HG02870 (cell line): ENCODE measurements around the gene RPS6KA2.

Experiments
- ATAC-seq: cut with Tn5 transposase; IDR thresholded peaks from one replicate; pipeline ENCODE4 v1.9.1; 2021; ENCODE audit warnings: mild to moderate bottlenecking, moderate library complexity; ENCODE audit not compliant: unreplicated experiment

RPS6KA2 gene

DNA sequence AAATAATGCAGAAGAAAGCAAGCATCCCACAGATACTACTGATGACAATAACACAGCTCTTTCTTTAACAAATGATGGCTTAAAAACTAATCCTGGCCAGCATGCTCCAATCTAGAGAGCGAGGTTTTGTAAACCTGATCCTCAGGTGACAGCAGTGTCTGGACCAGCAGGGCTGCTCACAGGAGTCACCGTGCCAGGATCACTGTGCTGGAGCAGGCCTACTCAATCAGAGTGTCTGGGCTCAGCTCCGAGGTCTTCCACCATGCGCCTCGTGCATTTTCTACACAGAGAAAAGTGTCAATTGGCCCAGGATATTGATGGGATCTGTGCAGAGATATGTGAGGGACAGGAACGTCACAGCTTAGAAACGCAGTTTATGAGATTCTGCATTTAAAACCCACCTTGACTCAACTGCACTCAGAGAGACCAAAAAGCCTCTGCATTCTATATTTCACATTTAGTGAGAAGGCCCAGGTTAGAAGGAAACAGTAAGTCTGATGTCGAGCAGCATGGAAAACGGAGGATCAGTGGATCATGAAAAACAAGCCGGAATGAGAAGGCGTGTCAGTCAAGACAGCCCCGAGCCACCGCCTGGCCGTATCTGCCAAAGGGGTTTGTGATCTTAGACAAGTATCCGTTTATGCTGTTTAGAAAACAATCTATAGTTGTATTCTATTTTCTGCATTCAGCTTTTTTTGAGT lies 48.4 kb downstream of the RPS6KA2 start:
- ATAC-seq, result no peak

GRCh38 chr6:166575205-166575604 lies 51.8 kb downstream of the RPS6KA2 start:
- ATAC-seq, result no peak

- ATAC-seq, result no peak
These were observed 53.4 kb downstream of the RPS6KA2 start for GRCh38 chr6:166573511-166574216.

DNA sequence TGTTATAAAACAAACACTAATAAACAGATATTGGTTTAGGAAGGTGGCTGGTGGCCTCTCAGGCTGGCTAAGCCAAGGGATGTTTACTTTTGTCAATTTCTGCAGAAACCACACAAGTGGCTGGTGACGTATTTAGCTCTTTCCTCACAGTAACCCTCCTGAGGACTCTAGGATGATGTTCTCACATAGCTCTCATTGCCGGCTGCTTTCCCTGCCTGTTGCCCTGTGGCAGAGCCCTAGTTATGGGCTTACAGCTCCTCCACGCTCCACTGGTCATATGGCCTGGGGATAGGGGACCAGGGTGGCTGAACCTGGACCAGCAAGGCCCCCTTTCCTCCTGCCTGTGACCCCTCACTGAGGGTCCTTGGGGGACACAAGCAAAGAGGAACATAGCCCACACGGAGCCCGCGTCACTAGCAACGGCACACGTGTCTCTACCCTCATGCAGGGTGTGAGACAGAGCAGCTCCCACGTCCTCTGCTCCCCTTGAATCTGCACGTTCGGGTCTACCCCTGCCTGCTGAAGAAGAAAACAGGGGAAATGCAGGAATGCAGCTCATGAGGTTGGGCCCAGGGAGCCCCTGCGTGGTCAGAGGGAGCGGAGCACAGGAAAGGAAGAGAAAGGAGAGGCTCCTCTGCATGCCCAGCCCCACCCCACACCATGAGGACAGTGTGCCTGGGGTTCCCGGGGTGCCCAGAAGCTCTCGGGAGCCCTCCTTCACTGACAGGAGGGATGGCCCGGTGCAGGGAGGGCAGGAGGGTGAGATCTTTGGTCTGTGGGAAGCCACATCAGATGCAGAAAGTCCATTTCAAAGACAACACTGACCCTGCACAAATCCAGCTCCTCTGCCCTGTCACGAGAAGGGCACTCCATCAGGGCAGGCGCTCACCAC lies 54.4 kb downstream of the RPS6KA2 start:
- ATAC-seq, result no peak

GRCh38 chr6:166570929-166571713 lies 55.9 kb downstream of the RPS6KA2 start:
- no peak for ATAC-seq

- no peak for ATAC-seq
These were observed 57.8 kb downstream of the RPS6KA2 start for GRCh38 chr6:166569206-166569605.

DNA sequence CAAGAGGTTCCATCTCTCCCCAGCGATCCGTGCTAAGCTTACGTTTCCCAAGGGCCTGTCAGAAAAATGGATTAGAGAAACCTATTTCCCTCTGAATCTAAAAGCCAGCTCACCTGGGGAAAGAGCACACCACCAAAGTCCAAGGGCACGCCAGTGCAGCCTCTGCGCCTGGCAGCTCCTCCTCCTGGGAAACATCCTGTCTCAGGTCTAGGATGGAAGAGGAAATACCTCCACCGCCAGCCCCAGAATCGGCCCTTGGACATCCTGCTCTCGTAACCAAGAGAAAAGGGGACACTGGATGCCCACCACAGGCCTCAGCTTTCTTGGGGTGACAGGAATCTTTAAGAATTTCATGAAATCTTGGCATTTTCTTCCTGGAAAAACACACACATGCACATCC lies 59.2 kb downstream of the RPS6KA2 start:
- ATAC-seq, result no peak

DNA sequence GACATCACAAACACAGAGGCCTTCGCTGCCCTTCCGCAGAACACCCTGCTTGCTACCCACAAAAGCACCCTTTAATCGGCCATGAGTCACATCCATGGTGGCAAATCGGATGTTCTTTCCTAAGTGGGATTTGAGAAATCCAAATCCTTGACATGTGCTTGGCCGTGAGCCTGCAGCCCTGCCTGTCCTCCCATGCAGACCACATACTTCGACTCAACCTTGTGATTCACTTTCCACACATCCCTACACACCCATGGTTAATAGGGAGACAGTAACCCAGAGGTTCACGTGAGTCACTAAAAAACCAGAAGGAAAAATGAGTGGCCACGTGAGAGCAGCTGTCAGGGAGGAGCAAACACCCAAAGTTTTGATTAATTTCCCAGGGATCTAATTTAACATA lies 59.9 kb downstream of the RPS6KA2 start:
- ATAC-seq, result no peak

GRCh38 chr6:166566026-166567011 lies 60.7 kb downstream of the RPS6KA2 start:
- no peak for ATAC-seq

GRCh38 chr6:166565084-166565967 lies 61.7 kb downstream of the RPS6KA2 start:
- no peak for ATAC-seq

DNA sequence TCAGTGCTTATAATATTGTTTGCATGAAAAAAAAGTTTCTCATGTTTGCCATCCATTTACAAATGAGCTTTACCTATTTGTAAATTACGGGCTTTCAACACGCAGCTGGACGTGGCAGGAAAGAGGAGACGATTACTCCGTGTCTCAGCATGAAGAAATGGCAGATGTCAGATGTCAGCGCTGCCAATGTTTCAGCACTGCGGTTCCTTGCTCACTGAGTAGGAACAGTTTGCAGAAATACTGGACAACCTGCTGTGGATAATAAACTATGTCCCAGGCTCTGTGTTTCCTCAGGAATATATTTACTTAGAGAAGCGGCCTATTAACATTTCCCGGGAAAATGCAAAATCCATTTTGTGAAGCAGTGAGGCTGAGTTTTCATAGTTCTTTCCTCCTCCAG lies 63.2 kb downstream of the RPS6KA2 start:
- ATAC-seq, result no peak

- no peak for ATAC-seq
These were observed 63.9 kb downstream of the RPS6KA2 start for GRCh38 chr6:166563200-166563599.

DNA sequence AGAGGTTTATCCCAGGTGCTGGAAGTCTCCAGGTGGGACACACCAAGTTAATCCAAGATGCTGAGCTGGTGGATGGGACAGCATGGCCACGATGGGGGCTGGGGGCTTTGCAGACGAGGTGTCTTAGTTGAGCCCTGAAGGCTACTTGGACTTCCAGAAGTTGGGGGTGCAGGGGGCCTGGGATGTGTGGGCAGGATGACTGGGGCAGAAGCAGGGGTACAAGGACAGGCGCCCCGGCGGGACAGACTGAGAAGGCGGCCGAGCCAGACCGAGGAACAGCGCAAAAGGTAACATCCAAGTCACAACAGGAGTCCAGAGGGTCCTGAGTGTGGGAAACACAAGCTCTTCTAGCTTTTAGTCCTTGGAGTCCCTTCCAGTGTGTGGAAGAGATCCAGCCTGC lies 64.3 kb downstream of the RPS6KA2 start:
- no peak for ATAC-seq

DNA sequence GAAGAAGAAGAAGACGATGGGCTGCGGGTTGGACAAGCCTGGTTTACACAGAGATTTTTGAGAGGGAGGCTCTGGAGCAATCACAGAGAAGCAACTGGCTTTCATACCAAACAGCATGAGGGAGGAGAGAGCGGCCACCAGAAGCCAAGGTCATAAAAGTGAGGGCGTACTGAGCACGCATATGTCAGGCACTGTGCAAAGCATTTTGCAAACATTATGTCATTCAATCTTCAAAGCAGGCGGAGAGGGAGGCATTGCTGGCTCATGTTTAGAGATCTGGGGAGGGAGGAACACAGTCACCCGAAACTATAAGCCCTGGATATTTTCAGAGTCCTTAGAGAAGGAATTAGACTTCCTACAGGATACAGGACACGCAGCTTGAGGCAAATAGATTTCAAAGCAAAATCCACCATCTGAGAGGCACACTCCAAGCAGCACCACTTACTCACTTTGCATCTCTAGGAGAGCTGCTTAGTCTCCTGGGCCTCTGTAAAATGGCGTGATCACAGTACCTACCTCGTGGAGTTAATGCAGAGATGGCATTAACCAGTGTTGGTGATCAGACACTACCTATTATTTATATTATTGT lies 65.2 kb downstream of the RPS6KA2 start:
- ATAC-seq, result no peak

DNA sequence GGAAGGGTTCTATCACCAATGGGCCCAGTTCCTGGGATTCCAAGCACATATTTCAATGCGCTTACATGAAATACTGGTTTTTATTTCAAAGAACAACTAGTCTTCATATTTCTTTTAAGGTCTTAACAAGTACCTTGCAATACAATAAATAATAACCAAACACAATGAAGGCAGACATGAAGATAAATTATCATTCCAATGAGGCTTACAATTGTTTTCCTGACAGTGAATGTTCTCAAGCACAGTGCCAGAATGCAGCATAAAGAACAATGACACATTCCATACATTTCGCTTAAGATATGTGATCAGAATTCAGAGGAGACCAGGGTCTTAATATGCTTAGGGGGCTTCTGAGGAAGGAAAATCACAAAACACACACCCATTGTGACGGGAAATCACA lies 66.8 kb downstream of the RPS6KA2 start:
- ATAC-seq, result no peak

- no peak for ATAC-seq
These were observed 67.4 kb downstream of the RPS6KA2 start for GRCh38 chr6:166559662-166560061.

DNA sequence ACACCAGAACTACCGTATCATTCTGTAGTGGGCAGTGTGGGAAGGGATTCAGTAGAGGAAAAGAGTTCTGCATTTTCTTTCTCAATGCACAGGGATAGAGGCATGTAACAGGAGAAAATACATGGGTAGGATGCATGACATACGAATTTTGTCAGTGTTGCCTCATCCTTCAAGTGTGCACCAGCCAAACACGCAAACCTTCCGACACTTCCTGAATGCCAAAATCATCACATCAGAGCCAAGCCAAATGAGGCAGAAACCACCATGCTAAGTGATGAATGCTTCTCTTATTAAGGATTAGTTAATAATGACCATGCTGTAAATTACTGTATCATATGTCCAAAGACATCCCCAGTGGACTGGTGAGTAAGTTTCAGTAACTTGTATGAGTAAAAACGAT lies 67.8 kb downstream of the RPS6KA2 start:
- ATAC-seq, result no peak
